ENCODE results near the gene LSP1. TPM values are rescaled to one million over a fixed set of nuclear protein-coding genes. Genes with fewer than 3 reads are reported as not detected.
A peak's percentile ranks its signal among the peaks of the same experiment; 100 is the strongest.
"Not testable (repeated sequence)": the region's sequence is repeated elsewhere in the genome, so short reads cannot be mapped to it uniquely, and the experiment has no call there.

Gene LSP1, protein sequence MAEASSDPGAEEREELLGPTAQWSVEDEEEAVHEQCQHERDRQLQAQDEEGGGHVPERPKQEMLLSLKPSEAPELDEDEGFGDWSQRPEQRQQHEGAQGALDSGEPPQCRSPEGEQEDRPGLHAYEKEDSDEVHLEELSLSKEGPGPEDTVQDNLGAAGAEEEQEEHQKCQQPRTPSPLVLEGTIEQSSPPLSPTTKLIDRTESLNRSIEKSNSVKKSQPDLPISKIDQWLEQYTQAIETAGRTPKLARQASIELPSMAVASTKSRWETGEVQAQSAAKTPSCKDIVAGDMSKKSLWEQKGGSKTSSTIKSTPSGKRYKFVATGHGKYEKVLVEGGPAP
- 100 to 1,000 TPM; 228 to 232 TPM for total RNA-seq
- polyA plus RNA-seq (2013, experiment 1 of 2), result 453 TPM
- polyA plus RNA-seq (2013, experiment 2 of 2), result 414 TPM
- 22.3 to 427 (median 146) reads per million in 172 experiments for total RNA-seq

DNA sequence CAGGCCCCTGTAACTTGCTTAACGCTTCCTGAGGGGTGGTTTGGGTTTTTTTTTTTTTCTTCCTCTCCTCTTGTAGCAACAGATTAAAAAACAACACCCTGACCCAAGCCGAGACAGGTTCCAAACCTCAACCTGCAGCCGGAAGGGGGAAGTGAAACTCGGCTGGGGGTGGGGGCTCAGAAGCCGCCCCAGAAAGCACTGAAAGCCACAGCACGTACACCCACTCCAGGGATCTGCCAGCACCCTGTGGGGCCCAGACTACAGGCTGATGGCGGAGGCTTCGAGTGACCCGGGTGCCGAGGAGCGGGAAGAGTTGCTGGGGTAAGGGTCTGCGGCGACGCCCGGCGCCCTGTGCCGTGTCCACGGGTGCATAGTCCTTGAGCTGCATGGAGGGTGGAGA is at the start of gene LSP1:
Gene LSP1, plus strand, starts transcription at position 208 of the 400 bp plus-strand sequence. Its CDS starts 61 bp downstream, at position 269.
- ChIA-PET POLR2A (interaction anchor here (1.0 to 3.6 kb wide), 13 partner anchors 10 to 281 kb away, joined by 3 to 23 read pairs (median 6); partner anchors contain the start of genes DUSP8, MRPL23 and TNNI2), CTCF (interaction anchor here (1.1 to 4.4 kb wide), 3 partner anchors 16 to 149 kb away, joined by 3 to 37 read pairs (median 4); no protein-coding TSS in a partner anchor)
- Histone ChIP-seq H3K4me1 (ENCODE audit: insufficient read depth, low read length) (peaks cover 93% of the 10 kb centered on the region), H3K36me3 (ENCODE audit: insufficient read depth, low read length) (peaks cover 25% of the 10 kb centered on the region), H3K27ac (ENCODE audit: low read depth in 1 of 2, low read length in 2 of 2) (peak within 1 kb of the TSS; percentile 88 to 91), H3K27me3 (ENCODE audit: control insufficient read depth in 1 of 2, insufficient read depth in 2 of 2, low read length in 2 of 2) (no peaks in the 10 kb centered on the region), H3K4me3 (ENCODE audit: low read length) (peak within 1 kb of the TSS; percentile 94), H3K9me3 (ENCODE audit: control insufficient read depth in 1 of 2, insufficient read depth in 1 of 2, low read length in 2 of 2) (no peaks in the 10 kb centered on the region)
- DNase-seq (peak; percentile 68 to 93 (median 82)), ATAC-seq (ENCODE audit: poor library complexity) (peak; percentile 69)
- Mint-ChIP-seq H3K4me3 (peak within 1 kb of the TSS; percentile 98), H3K36me3 (ENCODE audit: low read depth) (peaks cover 14% of the 10 kb centered on the region), H3K27me3 (no peaks in the 10 kb centered on the region), H3K4me1 (ENCODE audit: low read depth) (peaks cover 51% of the 10 kb centered on the region), H3K27ac (peak within 1 kb of the TSS; percentile 91), H3K9me3 (no peaks in the 10 kb centered on the region)
- TF ChIP-seq, protein P1, sequence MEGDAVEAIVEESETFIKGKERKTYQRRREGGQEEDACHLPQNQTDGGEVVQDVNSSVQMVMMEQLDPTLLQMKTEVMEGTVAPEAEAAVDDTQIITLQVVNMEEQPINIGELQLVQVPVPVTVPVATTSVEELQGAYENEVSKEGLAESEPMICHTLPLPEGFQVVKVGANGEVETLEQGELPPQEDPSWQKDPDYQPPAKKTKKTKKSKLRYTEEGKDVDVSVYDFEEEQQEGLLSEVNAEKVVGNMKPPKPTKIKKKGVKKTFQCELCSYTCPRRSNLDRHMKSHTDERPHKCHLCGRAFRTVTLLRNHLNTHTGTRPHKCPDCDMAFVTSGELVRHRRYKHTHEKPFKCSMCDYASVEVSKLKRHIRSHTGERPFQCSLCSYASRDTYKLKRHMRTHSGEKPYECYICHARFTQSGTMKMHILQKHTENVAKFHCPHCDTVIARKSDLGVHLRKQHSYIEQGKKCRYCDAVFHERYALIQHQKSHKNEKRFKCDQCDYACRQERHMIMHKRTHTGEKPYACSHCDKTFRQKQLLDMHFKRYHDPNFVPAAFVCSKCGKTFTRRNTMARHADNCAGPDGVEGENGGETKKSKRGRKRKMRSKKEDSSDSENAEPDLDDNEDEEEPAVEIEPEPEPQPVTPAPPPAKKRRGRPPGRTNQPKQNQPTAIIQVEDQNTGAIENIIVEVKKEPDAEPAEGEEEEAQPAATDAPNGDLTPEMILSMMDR (IDR thresholded peaks at IDR 0.05), result no peak
- intact Hi-C loops (cut with DNase I, micrococcal nuclease), result loop anchor here (1.0 to 10.0 kb wide), 5 partner anchors 15 to 542 kb away; partner anchors contain the start of genes CTSD (in 1 of the 2) and TNNI2 (in 1 of the 2)

DNA sequence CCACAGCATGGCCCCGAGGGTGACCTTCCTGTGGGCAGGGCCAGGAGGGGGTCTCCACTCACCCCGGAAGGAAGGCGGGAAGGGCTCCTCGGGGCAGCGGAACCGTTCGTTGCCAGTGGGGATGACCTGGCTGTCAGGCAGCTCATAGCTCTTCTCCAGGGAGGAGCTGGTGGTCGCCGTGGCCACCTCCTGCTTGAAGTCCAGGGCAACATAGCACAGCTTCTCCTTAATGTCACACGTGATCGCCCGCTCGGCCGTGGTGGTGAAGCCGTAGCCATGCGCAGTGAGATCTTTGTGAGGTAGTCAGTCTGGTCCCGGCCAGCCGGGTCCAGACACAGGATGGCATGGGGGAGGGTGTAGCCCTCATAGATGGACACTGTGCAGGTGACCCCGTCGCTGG is 49.6 kb upstream of the LSP1 start:
- H3K36me3 Mint-ChIP-seq (ENCODE audit: low read depth), result no peaks in the 10 kb centered on the region
- no peaks in the 10 kb centered on the region for H3K4me1 Mint-ChIP-seq (ENCODE audit: low read depth)
- Histone ChIP-seq H3K27ac (ENCODE audit: low read depth in 1 of 2, low read length in 2 of 2) (no peak overlapping the region), H3K4me3 (ENCODE audit: low read length) (no peak overlapping the region), H3K27me3 (ENCODE audit: control insufficient read depth in 1 of 2, insufficient read depth in 2 of 2, low read length in 2 of 2) (peaks cover 0 to 4% of the 10 kb centered on the region in 2 experiments), H3K9me3 (ENCODE audit: control insufficient read depth in 1 of 2, insufficient read depth in 1 of 2, low read length in 2 of 2) (no peaks in the 10 kb centered on the region), H3K4me1 (ENCODE audit: insufficient read depth, low read length) (no peaks in the 10 kb centered on the region), H3K36me3 (ENCODE audit: insufficient read depth, low read length) (no peaks in the 10 kb centered on the region)
- no peak overlapping the region for H3K27ac Mint-ChIP-seq
- no peaks in the 10 kb centered on the region for H3K9me3 Mint-ChIP-seq
- ATAC-seq (ENCODE audit: poor library complexity), result no peak
- CTCF ChIA-PET, result no interaction called here
- POLR2A ChIA-PET, result no interaction called here
- DNase-seq, result no peak
- intact Hi-C loops (cut with DNase I, micrococcal nuclease), result no loop called here
- TF ChIP-seq, protein P1 (IDR thresholded peaks at IDR 0.05), result no peak
- no peak overlapping the region for H3K4me3 Mint-ChIP-seq
- peaks cover 38% of the 10 kb centered on the region for H3K27me3 Mint-ChIP-seq

DNA sequence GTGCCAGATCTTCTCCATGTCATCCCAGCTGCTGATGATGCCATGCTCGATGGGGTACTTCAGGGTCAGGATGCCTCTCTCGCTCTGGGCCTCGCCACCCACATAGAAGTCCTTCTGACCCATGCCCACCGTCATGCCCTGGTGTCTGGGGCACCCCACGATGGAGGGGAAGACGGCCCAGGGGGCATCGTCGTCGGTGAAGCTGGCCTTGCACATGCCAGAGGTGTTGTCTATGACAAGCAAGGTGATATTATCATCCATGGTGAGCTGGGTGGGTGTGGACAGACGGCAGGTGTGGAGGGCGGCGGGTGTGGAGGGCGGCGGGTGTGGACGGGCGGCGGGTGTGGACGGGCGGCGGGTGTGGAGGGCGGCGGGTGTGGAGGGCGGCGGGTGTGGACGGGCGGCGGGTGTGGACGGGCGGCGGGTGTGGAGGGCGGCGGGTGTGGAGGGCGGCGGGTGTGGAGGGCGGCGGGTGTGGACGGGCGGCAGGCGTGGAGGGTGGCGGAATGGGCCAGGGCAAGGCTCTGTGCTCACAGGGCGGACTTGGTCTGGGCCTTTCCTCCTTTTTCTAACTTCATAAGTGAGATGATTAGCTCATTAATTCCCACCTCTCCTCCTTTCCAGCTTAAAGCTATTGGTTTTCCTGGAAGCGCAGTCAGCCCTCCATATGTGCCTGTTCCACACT is 48.9 kb upstream of the LSP1 start:
- H3K36me3 ChIP-seq (ENCODE audit: insufficient read depth, low read length); intact Hi-C loops (cut with DNase I, micrococcal nuclease); H3K27me3 ChIP-seq (ENCODE audit: control insufficient read depth in 1 of 2, insufficient read depth in 2 of 2, low read length in 2 of 2); H3K4me1 ChIP-seq (ENCODE audit: insufficient read depth, low read length); H3K9me3 Mint-ChIP-seq; CTCF ChIA-PET; POLR2A ChIA-PET; H3K36me3 Mint-ChIP-seq (ENCODE audit: low read depth); H3K9me3 ChIP-seq (ENCODE audit: control insufficient read depth in 1 of 2, insufficient read depth in 1 of 2, low read length in 2 of 2); H3K4me3 Mint-ChIP-seq; H3K27ac Mint-ChIP-seq; H3K27ac ChIP-seq (ENCODE audit: low read depth in 1 of 2, low read length in 2 of 2); DNase-seq; ATAC-seq (ENCODE audit: poor library complexity); H3K4me1 Mint-ChIP-seq (ENCODE audit: low read depth); H3K4me3 ChIP-seq (ENCODE audit: low read length): not testable (repeated sequence)
- peaks cover 32% of the 10 kb centered on the region for H3K27me3 Mint-ChIP-seq
